ENCODE results near the gene ACTA2. TPM values are rescaled to one million over a fixed set of nuclear protein-coding genes. Genes with fewer than 3 reads are reported as not detected.

The ACTA2 gene
- total RNA-seq, 1 donor from 2014 or later, result 9.0 TPM

DNA sequence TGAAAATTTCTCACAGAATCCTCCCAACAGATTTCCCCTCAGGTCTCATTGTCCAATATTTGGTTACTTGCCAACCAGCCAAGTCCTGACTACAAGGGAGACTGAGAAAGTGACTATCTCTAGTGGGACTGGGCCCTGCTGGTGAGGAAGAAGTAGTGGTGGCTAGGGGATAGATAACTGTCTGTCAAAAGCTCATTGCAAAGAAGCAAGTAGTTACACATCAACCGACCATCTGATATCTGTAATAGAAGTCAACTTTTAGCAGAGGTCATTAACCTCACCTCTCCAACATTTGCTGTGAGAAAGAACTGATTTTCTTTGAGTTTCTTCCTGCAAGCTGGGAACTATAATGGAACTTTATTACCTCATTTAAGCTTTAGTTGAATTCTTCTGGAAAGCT, 57.3 kb downstream of the ACTA2 start:
- DNase-seq (ENCODE audit: low read depth) (no peak), FAIRE-seq (no peak)
- H3K36me3 ChIP-seq (ENCODE audit: control insufficient read depth, insufficient read depth, low read length), result no peaks in the 10 kb centered on the region
- no peaks in the 10 kb centered on the region for H3K27me3 ChIP-seq (ENCODE audit: control insufficient read depth, insufficient read depth, low read length)
- no peak overlapping the region for H3K4me3 ChIP-seq (ENCODE audit: low read depth, low read length)
- TF ChIP-seq CTCF (IDR thresholded peaks at IDR 0.05; ENCODE audit: insufficient read depth, low read length, severe bottlenecking), result no peak

DNA sequence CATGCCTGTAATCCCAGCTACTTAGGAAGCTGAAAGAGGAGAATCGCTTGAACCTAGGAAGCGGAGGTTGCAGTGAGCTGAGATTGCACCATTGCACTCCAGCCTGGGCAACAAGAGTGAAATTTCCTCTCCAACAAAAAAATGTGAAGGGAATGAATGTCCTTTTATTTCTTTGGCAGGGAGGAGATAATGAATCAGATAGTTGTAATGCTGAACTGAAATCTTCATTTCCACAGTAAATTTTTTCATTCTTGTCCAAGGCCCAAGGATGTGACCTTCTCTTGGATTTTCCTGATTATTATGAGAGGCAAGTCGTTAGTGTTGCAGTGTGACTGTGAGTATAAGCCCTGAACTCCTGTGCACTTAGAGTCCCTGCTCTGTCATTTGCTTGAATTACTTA, 59.0 kb downstream of the ACTA2 start:
- DNase-seq (ENCODE audit: low read depth), result no peak
- no peak for FAIRE-seq
- H3K4me3 ChIP-seq (ENCODE audit: low read depth, low read length), result no peak overlapping the region
- H3K36me3 ChIP-seq (ENCODE audit: control insufficient read depth, insufficient read depth, low read length), result no peaks in the 10 kb centered on the region
- TF ChIP-seq CTCF (IDR thresholded peaks at IDR 0.05; ENCODE audit: insufficient read depth, low read length, severe bottlenecking), result no peak
- H3K27me3 ChIP-seq (ENCODE audit: control insufficient read depth, insufficient read depth, low read length), result no peaks in the 10 kb centered on the region

GRCh38 chr10:88892222-88892967, 60.2 kb downstream of the ACTA2 start:
- no peaks in the 10 kb centered on the region for H3K36me3 ChIP-seq (ENCODE audit: control insufficient read depth, insufficient read depth, low read length)
- FAIRE-seq, result no peak
- TF ChIP-seq CTCF (IDR thresholded peaks at IDR 0.05; ENCODE audit: insufficient read depth, low read length, severe bottlenecking), result no peak
- no peaks in the 10 kb centered on the region for H3K27me3 ChIP-seq (ENCODE audit: control insufficient read depth, insufficient read depth, low read length)
- DNase-seq (ENCODE audit: low read depth), result no peak
- no peak overlapping the region for H3K4me3 ChIP-seq (ENCODE audit: low read depth, low read length)

- FAIRE-seq (no peak), DNase-seq (ENCODE audit: low read depth) (no peak)
- no peak for TF ChIP-seq CTCF (IDR thresholded peaks at IDR 0.05; ENCODE audit: insufficient read depth, low read length, severe bottlenecking)
- Histone ChIP-seq H3K4me3 (ENCODE audit: low read depth, low read length) (no peak overlapping the region), H3K27me3 (ENCODE audit: control insufficient read depth, insufficient read depth, low read length) (no peaks in the 10 kb centered on the region), H3K36me3 (ENCODE audit: control insufficient read depth, insufficient read depth, low read length) (no peaks in the 10 kb centered on the region)
Measured at GRCh38 chr10:88890681-88891381, 61.7 kb downstream of the ACTA2 start.

DNA sequence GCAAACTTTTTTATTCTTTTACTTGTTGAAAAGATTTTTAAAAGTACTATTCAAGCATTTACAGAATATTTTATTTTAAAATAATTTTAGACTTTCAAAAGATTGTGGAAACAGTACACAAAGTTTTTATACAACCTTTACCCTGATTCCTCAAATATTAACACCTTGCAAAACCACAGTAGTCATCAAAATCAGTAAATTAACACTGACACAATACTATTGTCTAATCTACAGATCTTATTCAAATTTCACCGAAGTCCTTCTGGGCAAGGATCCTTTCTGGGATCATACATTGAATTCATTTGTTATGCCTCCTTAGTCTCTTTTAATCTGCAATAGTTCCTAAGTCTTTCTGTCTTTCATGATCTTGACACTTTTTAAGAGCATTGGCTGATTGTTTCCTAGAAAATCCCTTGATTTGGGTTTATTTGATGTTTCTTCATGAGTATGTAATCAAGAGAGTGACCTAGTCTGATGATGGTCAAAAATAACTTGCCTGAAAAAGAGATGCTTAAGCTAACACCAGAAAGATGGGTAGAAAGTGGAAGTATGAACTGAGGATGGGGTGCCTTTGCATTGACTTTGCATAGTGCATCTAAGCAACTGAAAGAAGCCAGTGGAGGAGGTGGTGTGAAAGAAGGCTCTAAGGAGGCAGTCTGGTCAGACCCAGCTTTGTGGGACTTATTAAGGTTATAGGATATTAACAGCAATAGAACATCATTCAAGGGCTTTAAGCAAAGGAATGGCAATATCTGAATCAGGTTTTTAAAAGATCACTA, 62.8 kb downstream of the ACTA2 start:
- no peaks in the 10 kb centered on the region for H3K27me3 ChIP-seq (ENCODE audit: control insufficient read depth, insufficient read depth, low read length)
- no peak overlapping the region for H3K4me3 ChIP-seq (ENCODE audit: low read depth, low read length)
- no peaks in the 10 kb centered on the region for H3K36me3 ChIP-seq (ENCODE audit: control insufficient read depth, insufficient read depth, low read length)
- FAIRE-seq, result no peak
- no peak for DNase-seq (ENCODE audit: low read depth)
- TF ChIP-seq CTCF (IDR thresholded peaks at IDR 0.05; ENCODE audit: insufficient read depth, low read length, severe bottlenecking), result no peak

Measured in bronchial epithelial cell (primary cell).